GM19455 (cell line): Measurements from ENCODE around the gene PRKCI.
"Not testable (repeated sequence)": the region's sequence is repeated elsewhere in the genome, so short reads cannot be mapped to it uniquely, and the experiment has no call there.

ENCODE experiments used
- ATAC-seq: cut with Tn5 transposase; IDR thresholded peaks from one replicate; pipeline ENCODE4 v1.9.1; 2021; ENCODE audit not compliant: unreplicated experiment

The PRKCI gene

DNA sequence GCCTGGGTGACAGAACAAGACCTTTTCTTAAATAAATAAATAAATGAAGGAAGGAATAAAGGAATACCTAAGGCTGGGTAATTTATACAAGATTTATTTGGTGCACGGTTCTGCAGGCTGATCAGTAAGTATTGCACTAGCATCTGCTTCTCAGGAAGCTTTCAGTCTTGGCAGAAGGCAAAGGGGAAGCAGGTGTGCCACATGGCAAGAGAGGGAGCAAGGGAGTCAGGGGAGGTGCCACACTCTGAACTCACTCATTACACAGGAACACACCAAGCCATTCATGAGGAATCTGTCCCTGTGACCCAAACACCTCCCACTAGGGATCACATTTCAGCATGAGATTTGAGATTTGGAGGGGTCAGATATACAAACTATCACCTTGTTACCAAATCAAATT is 56.4 kb downstream of the PRKCI start:
- no peak for ATAC-seq

DNA sequence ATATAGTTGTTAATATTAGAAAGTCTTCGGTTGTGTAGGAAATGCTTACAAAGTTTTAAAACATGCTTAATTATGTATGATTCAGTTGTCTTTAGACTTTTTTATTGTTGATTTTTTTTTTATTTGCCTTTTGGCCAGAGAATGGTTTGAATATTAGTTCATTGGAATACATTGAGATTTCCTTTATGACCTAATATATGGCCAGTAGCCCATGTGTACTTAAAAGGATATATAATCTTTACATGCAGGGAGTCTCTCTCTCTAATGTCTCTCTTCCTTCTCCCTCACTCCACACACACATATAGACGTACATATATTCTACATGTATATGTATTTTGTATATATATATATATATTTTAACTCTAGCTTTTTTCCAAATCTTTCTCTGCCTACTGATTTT is 68.0 kb downstream of the PRKCI start:
- no peak for ATAC-seq

DNA sequence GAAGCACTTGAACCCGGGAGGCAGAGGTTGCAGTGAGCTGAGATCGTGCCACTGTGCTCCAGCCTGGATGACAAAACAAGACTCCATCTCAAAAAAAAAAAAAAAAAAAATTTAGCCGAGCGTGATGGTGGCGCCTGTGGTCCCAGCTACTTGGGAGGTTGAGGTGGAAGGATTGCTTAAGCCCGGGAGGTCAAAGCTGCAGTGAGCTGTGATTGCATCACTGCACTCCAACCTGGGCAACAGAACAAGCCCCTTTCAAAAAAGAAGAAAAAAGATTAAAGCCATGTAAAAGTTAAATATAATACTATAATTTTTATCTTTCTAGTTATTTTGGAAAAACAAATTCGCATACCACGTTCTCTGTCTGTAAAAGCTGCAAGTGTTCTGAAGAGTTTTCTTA is 73.4 kb downstream of the PRKCI start:
- no peak for ATAC-seq

DNA sequence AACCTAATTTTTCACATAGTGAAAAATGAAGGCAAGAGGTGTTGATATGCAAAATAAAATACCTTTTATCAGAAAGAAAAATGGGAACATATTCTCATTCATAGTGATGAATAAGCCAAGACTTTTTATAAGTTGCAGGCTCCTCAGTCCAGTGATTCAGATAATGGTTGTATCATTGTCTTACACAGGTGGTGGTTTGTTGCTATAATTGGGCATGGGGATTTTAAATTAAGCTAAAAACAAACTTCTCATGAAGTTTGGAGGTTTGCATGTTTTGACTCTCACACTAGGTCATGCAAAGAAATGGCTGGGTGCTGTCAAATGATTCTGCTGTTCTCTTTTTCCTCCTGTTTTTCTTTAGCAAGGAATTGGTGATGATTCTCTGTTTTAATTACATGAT is 74.5 kb downstream of the PRKCI start:
- ATAC-seq, result no peak

DNA sequence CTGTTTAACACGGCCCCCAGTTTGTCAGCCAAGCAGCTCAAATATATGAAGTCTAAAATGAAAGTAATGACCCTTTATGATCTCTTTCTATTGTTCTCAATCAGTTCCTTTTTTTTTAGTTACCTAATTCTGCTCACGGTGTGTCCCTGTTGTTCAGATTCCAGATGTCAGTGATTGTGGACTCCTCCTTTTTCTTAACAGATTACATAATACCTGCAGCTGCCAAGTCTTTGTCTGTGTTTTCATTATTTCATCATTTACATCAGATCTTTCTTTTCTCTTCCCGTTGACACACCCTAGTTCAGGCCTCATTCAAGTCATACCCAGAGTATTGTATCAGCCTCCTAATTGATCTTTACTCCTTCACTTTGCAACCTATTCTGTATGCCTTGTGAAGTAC is 79.2 kb downstream of the PRKCI start:
- no peak for ATAC-seq

DNA sequence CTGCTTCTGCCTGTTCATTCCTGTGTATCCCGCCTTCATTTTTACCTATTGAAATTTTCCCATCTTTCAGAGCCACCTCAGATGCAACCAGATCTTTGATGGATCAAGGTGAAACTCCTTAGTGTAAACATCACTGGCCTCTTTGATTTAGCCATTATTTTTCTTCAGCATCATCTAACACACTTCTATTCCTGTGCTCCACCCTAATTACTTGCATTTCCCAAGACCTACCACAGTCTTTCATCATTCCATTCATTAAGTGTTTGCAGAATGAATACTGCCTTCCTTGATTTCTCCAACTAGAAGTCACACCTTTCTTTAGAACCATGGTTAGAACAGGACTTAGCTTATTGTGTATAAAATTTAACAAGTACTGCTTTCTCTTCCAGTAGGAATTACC is 79.8 kb downstream of the PRKCI start:
- ATAC-seq, result no peak

DNA sequence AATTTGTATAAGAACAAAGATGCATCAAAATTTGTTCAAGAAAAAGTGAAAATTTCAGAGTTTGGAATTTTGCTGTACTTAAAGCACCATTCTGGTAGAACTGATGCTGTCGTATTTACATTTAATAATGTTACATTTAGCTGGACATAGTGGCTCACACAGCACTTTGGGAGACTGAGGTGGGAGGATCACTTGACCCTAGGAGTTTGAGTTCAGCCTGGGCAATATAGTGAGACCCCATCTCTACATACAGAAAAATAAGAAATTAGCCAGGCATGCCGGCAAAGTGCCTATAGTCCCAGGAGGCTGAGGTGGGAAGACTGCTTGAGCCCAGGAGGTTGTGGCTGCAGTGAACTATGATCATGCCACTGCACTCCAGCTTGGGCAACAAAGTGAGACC is 83.8 kb downstream of the PRKCI start:
- no peak for ATAC-seq

DNA sequence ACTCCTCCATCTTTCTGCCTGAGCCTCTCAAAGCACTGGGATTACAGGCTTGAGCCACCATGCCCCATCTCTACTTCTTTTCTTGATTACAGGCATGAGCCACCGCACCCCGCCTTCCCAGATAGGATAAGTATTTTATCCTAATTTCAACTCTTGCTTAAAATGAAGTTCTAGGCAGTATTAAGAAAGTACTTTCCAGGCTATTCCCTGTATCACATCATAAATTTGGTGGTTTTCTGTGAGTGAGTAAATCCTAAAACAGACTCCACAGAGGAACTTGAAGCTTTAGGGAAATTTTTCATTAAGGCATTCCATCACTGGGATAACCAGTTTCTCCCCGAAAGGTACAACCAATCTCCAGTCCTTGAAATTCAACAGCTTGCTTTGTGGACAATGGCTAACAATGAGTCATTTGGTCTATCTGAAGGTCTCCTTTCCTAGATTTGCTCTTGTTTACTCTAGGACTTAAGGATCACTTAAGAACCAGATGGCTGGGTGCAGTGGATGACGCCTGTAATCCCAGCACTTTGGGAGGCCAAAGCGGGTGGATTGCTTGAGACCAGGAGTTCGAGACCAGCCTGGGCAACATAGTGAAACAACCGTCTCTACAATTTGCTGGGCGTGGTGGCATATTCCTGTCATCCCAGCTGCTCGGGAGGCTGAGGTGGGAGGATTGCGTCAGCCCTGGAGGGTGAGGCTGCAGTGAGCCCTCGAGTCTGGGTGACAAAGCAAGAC is 85.6 kb downstream of the PRKCI start:
- ATAC-seq, result no peak

DNA sequence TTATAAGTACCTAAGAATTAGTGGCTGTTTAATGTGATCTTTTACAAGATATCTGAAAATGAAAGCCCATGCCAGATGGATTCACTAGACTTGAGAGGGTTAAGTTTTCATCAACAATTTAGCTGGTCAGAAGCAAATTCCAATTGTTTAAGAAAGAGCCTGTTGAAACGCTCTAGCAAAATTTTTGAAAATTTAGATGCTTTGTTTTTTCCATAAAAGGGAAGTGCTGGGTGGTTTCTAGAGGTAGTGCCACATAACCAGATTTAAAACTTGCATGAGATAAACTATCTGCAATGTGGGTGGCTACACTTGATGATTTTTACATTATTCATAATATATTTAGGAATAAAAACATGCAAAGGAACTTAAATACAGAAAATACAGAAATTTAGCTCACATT is 86.8 kb downstream of the PRKCI start:
- ATAC-seq, result no peak

DNA sequence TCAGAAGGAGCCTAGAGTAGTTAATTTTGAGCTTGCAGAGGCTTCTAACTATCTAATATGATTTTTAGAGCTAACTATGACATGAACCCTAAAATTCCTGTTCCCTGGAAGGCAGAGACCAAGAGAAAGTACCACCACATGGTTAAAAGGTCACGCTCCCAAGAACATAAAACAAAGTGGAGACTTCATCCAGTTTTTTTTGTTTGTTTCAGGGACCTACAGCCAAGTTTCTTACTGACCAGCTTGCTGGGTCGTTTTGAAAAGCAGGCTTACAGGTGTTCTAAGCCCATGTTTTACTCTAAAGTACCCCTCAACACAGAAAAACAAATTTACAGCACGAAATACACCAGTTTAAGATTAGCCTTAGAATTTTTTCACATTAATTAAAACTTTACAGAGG is 95.7 kb downstream of the PRKCI start:
- no peak for ATAC-seq

DNA sequence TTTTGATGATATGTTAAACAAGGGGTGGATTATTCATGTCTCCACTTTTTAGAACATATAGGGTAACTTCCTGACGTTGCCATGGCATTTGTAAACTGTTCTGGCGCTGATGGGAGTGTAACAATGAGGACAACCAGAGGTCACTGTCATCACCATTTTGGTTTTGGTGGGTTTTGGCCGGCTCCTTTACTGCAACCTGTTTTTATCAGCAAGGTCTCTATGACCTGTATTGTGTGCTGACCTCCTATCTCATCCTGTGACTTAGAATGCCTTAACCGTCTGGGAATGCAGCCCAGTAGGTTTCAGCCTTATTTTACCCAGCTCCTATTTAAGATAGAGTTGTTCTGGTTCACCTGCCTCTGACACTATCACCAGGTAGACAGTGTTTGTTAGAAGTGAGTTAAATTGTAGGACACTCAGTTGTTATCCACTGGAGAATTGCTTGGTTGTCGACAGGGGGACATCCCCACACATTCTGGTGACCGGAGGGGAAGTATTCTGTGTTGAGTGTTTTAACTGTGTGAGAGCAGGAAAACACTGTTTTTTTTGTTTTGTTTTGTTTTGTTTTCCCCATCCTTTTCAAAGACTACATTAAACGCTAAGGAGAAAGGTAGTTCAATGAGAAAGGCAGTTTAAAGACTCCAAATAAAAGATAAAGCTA is 98.4 kb downstream of the PRKCI start:
- no peak for ATAC-seq

DNA sequence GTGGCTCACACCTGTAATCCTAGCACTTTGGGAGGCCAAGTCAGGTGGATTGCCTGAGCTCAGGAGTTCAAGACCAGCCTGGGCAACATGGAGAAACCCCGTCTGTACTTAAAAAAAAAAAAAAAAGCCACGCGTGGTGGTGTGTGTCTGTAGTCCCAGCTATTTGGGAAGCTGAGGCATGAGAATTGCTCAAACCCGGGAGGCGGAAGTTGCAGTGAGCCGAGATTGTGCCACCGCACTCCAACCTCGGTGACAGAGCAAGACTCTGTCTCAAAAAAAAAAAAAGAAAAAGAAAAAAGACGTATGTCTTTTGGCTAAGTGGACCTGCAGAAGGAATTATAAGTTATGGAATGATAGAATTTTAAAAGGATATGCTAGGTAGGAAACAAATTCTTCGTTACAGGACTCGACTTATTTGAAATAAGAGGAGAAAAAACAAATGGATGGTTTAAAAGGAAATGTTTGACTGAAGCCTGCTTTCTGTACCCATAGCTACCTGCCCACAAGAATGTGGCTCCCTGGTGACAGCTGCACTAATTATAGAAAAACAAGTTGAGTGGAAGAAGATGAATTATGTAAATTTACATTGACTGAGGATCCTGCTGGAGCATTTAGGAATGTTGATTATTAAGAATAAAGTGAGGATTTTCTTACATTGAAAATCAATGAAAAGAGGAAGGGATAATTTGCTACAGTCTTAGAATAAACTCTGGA is 99.3 kb downstream of the PRKCI start:
- no peak for ATAC-seq

DNA sequence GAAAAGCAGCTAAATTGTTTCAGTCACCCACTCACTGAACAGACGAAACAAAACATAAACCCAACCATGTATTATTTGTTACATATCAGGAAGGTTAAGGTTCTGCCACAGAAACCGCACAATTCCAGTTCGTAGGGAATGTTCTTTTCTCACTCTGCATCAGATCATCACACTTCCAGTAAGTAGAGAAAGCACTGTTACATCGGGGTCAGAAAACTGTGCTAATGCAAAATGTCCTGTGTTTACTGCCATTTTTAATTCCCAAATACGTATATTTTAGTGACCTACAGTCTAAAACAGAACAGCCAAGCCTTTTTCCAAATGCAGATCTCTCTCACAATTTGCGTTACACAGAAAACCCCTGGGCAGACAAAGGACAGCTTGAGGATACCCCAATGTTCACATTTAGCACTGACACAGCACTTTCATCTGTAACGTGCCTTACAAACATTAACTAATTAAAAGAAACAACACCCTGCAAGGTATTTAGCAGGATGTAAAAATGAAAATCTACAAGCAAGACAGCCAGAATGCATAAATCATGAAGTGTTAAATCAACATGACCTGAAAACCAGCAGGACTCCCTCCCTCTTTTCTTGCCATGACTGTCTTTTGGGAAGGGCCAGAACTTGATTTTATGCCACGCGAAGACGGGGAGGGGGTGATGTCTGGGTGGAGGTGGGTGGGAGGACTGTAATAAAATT is 100.5 kb downstream of the PRKCI start:
- ATAC-seq, result no peak

DNA sequence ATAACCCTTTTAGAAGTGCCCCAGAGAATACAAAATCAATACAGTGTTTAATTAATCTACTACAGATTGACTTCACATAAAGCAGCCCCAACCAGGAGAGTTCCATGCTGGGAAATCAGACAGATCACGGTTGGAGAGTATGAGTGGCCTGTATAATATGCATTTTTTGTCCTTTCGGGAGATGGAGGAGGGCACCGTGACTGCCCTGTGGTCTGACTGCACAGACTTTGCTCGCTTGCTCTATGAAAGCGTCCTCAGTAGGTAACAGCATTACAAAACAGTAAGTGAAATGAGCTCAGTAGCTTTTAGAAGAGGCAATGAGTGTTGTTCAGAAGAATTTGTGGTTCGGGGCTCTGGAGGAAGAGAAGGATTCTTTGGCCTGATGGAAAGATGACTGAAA is 101.1 kb downstream of the PRKCI start:
- no peak for ATAC-seq

DNA sequence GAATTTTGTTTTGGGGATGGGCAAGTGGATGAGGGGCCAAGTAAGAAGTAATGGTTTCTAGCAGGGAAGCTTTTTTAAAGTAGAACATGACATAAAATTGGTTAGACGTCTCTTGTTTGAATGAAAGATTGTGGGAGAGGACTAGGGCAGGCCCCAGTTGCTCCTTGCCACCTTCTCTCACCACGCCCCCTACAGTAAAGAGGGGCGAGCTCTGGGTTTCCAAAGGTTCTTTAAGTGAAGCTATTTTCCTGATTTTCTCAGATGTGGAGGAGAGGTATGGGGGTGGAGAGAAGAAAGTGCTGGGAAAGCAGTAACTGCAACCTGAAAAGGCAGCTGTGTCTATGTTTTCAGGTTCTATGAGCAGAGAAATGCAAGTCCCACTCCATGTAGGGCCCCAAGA is 102.7 kb downstream of the PRKCI start:
- no peak for ATAC-seq

DNA sequence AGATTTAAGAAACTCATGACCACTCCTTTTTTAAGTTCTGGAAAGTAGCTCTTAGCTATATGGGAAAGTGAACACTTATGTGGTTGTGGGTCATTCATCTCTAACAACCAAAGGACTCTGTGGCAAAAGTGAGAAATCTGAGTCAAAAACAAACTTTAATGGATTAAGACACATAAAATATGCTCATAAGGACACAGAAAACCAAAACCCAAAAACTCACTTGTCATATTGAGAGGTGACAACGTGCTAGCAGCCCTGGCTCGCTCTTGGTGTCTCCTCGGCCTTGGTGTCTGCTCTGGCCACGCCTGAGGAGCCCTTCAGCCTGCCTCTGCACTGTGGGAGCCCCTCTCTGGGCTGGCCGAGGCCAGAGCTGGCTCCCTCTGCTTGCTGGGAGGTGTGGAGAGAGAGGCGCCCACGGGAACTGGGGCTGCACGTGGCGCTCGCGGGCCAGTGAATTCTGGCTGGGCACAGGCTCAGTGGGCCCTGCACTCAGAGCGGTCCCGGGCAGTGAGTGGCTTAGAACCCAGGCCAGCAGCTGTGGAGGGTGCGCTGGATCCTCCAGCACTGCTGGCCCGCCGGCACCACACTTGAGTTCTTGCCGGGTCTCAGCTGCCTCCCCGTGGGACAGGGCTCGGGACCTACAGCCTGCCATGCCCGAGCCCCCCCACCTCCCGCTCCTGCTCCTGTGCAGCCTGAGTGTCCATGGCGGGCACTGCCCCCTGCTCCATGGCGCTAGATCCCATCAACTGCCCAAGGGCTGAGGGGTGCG is 105.0 kb downstream of the PRKCI start:
- ATAC-seq, result no peak

DNA sequence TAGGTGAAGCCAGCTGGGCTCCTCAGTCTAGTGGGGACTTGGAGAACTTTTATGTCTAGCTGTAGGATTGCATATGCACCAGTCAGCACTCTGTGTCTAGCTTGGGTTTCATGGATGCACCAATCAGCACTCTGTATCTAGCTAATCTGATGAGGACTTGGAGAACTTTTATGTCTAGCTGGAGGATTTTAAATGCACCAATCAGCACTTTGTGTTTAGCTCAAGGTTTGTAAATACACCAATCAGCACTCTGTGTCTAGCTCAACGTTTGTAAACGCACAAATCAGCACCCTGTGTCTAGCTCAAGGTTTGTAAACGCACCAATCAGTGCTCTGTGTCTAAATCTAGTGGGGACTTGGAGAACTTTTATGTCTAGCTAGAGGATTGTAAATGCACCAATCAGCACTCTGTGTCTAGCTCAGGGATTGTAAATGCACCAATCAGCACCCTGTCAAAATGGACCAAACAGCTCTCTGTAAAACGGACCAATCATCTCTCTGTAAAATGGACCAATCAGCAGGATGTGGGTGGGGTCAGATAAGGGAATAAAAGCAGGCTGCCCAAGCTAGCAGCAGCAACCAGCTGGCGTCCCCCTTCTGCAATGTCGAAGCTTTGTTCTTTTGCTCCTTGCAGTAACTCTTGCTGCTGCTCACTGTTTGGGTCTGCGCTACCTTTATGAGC is 105.8 kb downstream of the PRKCI start:
- ATAC-seq, result not testable (repeated sequence)

DNA sequence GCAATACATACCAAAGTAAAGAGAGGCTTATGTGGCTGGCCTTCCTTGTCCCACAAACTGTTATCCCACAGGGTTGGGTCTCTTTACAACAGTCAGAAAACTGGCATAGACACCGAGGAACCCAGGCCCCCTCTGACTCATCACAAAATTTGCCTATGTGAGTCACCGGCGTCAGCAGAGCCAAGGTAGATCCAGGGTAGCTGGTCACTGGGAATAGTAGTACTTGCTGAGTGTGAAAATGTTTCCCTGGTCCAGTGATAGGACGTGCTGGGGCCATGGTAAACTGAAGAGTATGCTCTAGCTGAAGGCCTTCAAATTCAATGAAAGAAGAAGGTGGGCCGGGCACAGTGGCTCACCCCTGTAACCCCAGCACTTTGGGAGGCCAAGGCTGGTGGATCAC is 108.1 kb downstream of the PRKCI start:
- no peak for ATAC-seq

DNA sequence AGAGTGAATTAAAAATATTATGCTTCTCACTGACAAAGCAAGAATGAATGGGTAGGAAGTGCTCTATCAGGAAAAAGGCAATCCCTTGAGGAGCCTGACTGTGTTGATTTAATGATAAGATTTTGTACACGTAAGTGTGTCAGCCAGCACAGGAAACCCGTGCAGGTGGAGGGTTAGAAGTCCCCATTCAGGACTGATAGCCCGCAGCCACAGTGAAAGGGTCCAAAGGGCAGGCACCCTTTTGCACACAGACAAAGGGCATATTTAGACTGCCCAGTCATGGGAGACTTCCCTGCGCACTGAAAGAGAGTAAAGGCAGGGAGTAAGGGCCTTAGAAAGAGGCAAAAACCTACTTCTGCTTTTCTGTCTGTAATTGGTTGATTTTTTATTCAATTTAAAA is 108.9 kb downstream of the PRKCI start:
- no peak for ATAC-seq

DNA sequence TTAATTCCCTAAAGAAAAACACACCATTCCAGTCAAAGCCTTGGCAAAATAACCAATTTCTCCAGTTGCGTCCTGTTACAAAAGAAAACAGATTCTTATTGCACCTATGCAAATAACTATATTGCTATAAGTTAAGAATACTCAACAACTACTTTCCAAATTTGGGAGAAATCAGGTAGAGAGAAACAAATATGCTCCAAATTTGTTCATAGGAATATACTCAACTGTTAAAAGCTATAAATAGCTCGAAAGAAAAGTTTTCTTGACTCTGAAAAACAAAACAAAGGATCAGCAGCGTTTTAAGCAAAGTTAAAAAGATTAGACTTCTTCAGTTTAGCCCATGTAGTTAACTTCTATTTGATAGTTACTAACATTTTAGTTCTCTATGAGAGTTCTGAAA is 115.2 kb downstream of the PRKCI start:
- no peak for ATAC-seq
